ENCODE measurements around the gene OBP2A. TPM values are rescaled to one million over a fixed set of nuclear protein-coding genes. Genes with fewer than 3 reads are reported as not detected.

The OBP2A gene
- total RNA-seq, 4 donors from 2014 or later = 1.0 to 3.9 (median 1.7) TPM; not detected in 1

DNA sequence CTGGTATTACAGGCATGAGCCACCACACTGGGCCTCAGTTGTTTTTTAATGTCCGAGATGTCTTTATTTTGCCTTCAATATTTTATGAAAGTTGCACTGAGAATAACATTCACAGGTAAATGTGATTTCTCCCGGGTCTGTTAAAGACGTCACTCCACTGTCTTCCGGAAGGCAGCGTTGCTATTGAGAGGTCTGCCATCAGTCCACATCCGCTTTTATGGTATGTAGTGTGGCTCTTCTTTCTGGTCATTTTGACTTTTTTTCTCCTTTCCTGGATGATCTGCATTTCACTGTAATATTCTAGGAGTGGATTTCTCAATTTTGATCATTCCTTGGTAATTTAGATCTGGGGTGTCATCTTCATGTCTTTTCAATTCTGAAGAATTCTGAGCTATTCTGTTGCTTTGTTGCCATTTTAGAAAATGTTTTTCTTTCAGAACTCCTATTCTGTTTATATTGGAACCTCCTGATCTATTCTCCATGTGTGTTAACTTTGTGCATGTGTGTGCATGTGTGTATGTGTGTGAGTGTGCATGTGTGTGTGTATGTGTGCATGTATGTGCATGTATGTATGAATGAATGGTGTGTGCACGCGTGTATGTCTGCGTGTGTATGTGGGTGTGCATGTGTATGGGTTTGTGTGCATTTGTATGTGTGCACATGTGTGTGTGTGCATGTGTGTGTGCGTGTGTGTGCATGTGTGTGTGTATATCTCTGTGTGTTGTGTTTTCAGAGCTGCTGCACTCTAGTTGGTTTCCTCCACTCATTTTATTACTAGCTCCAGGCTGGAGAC is 26.6 kb upstream of the OBP2A start:
- Histone ChIP-seq H3K27me3 (peaks cover 28% of the 10 kb centered on the region), H3K9me3 (no peaks in the 10 kb centered on the region), H3K4me1 (no peaks in the 10 kb centered on the region), H3K27ac (no peak overlapping the region), H3K4me3 (no peak overlapping the region), H3K36me3 (no peaks in the 10 kb centered on the region)
- DNase-seq (ENCODE audit: low spot score in 2 of 2) = no peak
- TF ChIP-seq, protein P1, sequence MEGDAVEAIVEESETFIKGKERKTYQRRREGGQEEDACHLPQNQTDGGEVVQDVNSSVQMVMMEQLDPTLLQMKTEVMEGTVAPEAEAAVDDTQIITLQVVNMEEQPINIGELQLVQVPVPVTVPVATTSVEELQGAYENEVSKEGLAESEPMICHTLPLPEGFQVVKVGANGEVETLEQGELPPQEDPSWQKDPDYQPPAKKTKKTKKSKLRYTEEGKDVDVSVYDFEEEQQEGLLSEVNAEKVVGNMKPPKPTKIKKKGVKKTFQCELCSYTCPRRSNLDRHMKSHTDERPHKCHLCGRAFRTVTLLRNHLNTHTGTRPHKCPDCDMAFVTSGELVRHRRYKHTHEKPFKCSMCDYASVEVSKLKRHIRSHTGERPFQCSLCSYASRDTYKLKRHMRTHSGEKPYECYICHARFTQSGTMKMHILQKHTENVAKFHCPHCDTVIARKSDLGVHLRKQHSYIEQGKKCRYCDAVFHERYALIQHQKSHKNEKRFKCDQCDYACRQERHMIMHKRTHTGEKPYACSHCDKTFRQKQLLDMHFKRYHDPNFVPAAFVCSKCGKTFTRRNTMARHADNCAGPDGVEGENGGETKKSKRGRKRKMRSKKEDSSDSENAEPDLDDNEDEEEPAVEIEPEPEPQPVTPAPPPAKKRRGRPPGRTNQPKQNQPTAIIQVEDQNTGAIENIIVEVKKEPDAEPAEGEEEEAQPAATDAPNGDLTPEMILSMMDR (IDR thresholded peaks at IDR 0.05) = no peak
- no peak for TF ChIP-seq POLR2AphosphoS5 (IDR thresholded peaks at IDR 0.05)
- TF ChIP-seq EP300 (IDR thresholded peaks at IDR 0.05) = no peak
- TF ChIP-seq POLR2A (IDR thresholded peaks at IDR 0.05) = no peak
- WGBS = 91% methylated on average over 10 of the region's 10 CpGs

DNA sequence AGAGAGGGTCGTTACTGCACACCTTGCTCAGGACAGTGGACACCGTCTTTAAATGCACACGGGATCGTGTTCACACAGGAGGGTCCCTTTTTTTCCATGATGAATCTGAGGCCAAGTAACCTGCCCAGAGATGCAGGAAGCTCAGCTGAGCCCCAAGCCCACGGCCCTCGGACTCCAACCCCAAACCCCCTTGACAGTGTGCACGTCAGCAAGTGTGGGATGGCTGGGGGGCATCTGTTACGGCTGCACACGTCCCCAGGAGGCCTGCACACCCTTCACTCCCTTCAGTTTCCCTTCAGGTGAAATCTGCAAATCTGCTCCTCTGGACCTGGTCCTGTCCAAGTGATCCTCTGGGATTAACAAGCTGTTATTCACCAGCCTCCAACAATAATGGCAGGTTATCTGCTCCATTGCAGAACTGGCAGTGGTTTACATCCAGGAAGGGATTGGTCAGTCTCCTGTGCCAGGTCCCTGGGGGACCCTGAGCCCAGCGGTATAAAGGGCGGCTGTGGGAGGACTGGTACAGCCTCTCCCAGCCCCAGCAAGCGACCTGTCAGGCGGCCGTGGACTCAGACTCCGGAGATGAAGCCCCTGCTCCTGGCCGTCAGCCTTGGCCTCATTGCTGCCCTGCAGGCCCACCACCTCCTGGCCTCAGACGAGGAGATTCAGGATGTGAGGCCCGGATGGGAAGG is 24.9 kb upstream of the OBP2A start, which contains the start of gene LCN1:
Gene LCN1, plus strand, starts transcription at position 525 of the 692 bp plus-strand sequence. Its CDS starts 58 bp downstream, at position 583.
- Histone ChIP-seq H3K27ac (no peak within 1 kb of the TSS), H3K9me3 (no peaks in the 10 kb centered on the region), H3K27me3 (peaks cover 40% of the 10 kb centered on the region), H3K36me3 (no peaks in the 10 kb centered on the region), H3K4me3 (no peak within 1 kb of the TSS), H3K4me1 (no peaks in the 10 kb centered on the region)
- peak; percentile 39 to 60 for DNase-seq (ENCODE audit: low spot score in 2 of 2)
- TF ChIP-seq POLR2AphosphoS5 (IDR thresholded peaks at IDR 0.05) = no peak
- TF ChIP-seq POLR2A (IDR thresholded peaks at IDR 0.05) = no peak
- no peak for TF ChIP-seq EP300 (IDR thresholded peaks at IDR 0.05)
- TF ChIP-seq, protein P1 (IDR thresholded peaks at IDR 0.05) = no peak
- WGBS = 77% methylated on average over 15 of the region's 18 CpGs

DNA sequence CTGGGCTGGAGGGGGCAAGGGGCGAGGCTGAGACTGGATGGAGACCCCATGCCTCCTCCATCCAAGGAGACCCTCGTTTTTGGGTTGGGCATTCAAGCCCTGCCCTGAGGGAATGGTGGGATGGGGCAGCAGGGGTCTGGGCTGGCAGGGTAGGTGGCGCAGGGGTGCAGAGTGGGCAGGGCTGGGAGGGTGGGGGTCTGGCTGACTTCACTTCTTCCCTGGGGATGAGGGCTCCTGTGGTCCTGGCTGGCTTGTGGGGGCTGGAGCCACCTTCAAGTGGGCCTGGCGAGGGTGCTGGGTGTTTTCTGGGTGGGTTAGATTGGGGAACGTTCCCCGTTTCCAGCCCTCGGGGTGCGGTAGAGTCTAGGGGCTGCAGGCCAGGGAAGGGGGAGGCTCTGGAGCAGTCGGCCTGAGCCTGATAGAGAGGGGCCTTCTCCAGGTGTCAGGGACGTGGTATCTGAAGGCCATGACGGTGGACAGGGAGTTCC is 24.3 kb upstream of the OBP2A start:
- Histone ChIP-seq H3K9me3 (no peaks in the 10 kb centered on the region), H3K4me3 (no peak overlapping the region), H3K27ac (no peak overlapping the region), H3K4me1 (no peaks in the 10 kb centered on the region), H3K36me3 (no peaks in the 10 kb centered on the region), H3K27me3 (peaks cover 43% of the 10 kb centered on the region)
- peak in 1 of 2 donors; percentile 62 for DNase-seq (ENCODE audit: low spot score in 2 of 2)
- TF ChIP-seq POLR2AphosphoS5 (IDR thresholded peaks at IDR 0.05) (no peak), EP300 (IDR thresholded peaks at IDR 0.05) (no peak), POLR2A (IDR thresholded peaks at IDR 0.05) (no peak)
- TF ChIP-seq, protein P1 (IDR thresholded peaks at IDR 0.05) = no peak
- WGBS = 84% methylated on average over 6 of the region's 11 CpGs

DNA sequence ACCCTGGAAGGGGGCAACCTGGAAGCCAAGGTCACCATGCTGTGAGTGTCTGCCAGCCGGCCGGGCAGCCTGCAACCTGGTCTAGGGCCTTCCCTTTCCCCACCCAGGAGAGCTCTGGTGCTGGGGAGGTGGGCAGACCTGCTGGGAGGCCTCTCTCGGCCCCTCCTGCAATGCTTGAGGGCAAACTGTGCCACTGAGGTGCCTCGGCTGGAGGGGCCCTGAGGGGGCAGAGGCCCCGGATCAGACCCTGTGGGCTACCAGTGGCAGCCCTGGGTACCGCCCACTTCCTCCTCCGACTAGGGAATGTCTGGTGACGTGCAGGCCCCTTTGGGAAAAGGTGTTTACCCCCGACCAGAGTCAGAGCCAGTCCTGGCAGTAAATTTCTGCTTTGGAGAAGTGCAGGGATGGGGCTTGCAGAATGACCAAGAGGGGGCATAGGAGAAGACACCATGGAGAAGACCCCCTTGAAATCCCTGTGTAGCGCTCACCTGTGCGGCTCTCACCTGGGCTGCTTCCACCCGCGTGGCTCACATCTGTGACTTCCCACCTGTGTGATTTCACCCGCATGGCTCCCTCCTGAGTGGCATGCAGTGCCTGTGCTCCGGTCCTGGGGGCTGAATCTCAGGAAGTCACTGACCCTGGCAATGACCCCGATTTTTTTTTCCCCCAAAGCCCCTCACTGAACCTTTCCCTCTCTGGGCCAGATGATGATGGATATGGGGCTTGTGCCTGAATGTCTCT is 23.6 kb upstream of the OBP2A start:
- H3K27me3 ChIP-seq = peaks cover 47% of the 10 kb centered on the region
- no peaks in the 10 kb centered on the region for H3K36me3 ChIP-seq
- peak in 1 of 2 donors; percentile 67 for DNase-seq (ENCODE audit: low spot score in 2 of 2)
- no peak for TF ChIP-seq POLR2A (IDR thresholded peaks at IDR 0.05)
- TF ChIP-seq, protein P1 (IDR thresholded peaks at IDR 0.05) = no peak
- no peaks in the 10 kb centered on the region for H3K4me1 ChIP-seq
- WGBS = 58% methylated on average over 12 of the region's 16 CpGs
- H3K4me3 ChIP-seq = no peak overlapping the region
- no peak overlapping the region for H3K27ac ChIP-seq
- no peaks in the 10 kb centered on the region for H3K9me3 ChIP-seq

Data from suprapubic skin (tissue), 4 donors.